HG02870 (cell line): ENCODE data around the gene PRICKLE4.
"Not testable (repeated sequence)": the region's sequence is repeated elsewhere in the genome, so short reads cannot be mapped to it uniquely, and the experiment has no call there.

Experiments used
- ATAC-seq: cut with Tn5 transposase; IDR thresholded peaks from one replicate; pipeline ENCODE4 v1.9.1; 2021; ENCODE audit warnings: mild to moderate bottlenecking, moderate library complexity; ENCODE audit not compliant: unreplicated experiment

Gene PRICKLE4

GRCh38 chr6:41744236-41744787, 36.3 kb upstream of the PRICKLE4 start:
- ATAC-seq = no peak

GRCh38 chr6:41746107-41746506, 34.5 kb upstream of the PRICKLE4 start:
- no peak for ATAC-seq

- no peak for ATAC-seq
Measured at GRCh38 chr6:41747256-41748101, 33.1 kb upstream of the PRICKLE4 start, which contains the start of gene PGC. TSS of gene PGC (minus strand) at chr6:41747397. CDS start at chr6:41747334, 63 bp downstream.

- no peak for ATAC-seq
Measured at GRCh38 chr6:41748102-41748477, 32.5 kb upstream of the PRICKLE4 start.

GRCh38 chr6:41748542-41748941, 32.0 kb upstream of the PRICKLE4 start:
- ATAC-seq = no peak

- ATAC-seq = no peak
Measured at GRCh38 chr6:41750374-41750773, 30.2 kb upstream of the PRICKLE4 start.

- no peak for ATAC-seq
Measured at GRCh38 chr6:41755895-41756294, 24.7 kb upstream of the PRICKLE4 start.

GRCh38 chr6:41756354-41756753, 24.2 kb upstream of the PRICKLE4 start:
- ATAC-seq = no peak

GRCh38 chr6:41757271-41757670, 23.3 kb upstream of the PRICKLE4 start:
- ATAC-seq = no peak

GRCh38 chr6:41757931-41758640, 22.5 kb upstream of the PRICKLE4 start:
- no peak for ATAC-seq

- ATAC-seq = no peak
Measured at GRCh38 chr6:41758641-41759035, 21.9 kb upstream of the PRICKLE4 start.

- no peak for ATAC-seq
Measured at GRCh38 chr6:41759106-41759904, 21.3 kb upstream of the PRICKLE4 start.

GRCh38 chr6:41759905-41760579, 20.5 kb upstream of the PRICKLE4 start:
- no peak for ATAC-seq

- no peak for ATAC-seq
Measured at GRCh38 chr6:41763470-41763869, 17.1 kb upstream of the PRICKLE4 start.

- ATAC-seq = not testable (repeated sequence)
Measured at GRCh38 chr6:41766043-41766664, 14.4 kb upstream of the PRICKLE4 start.

GRCh38 chr6:41767112-41767833, 13.3 kb upstream of the PRICKLE4 start:
- no peak for ATAC-seq

- ATAC-seq = no peak
Measured at GRCh38 chr6:41768545-41769308, 11.9 kb upstream of the PRICKLE4 start.

GRCh38 chr6:41769376-41769775, 11.2 kb upstream of the PRICKLE4 start:
- no peak for ATAC-seq
